Right kidney (tissue), 1 donor: ENCODE results near the gene OR6C65.

Experiments
- DNase-seq: peaks from one replicate; pipeline ENCODE4 v3.0.0-alpha.2; 2016

OR6C65 gene

GRCh38 chr12:55446326-55446725 is 46.0 kb downstream of the OR6C65 start:
- no peak for DNase-seq

GRCh38 chr12:55448825-55449224 is 48.5 kb downstream of the OR6C65 start:
- no peak for DNase-seq
